ENCODE data around the gene TLR5.

TLR5 gene

DNA sequence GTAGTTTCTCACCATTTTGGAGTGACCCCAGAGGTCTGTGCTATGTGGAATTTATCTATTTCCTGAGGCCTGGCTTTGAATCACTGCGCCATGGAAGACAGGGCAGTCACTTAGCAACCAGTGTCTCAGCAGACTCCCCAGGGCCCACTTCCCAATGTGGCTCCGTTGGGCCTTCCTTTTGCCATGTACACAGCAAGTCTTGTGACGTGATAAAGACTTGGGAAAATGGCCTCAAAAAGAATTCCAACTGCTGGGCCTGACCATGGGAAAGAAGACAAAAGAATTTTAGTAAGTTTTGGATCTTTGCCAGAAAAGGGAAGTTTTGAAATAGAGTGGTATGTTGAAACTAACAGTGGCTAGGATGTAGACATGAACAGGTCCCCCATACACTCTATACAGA, 36.2 kb downstream of the TLR5 start:
- peak; percentile 6 for DNase-seq

GRCh38 chr1:223105568-223105967, 37.5 kb downstream of the TLR5 start:
- DNase-seq = no peak

- no peak for DNase-seq
Measured at GRCh38 chr1:223102797-223103533, 40.1 kb downstream of the TLR5 start.

- DNase-seq = no peak
Measured at GRCh38 chr1:223097713-223098112, 45.3 kb downstream of the TLR5 start.

GRCh38 chr1:223095870-223096269, 47.2 kb downstream of the TLR5 start:
- DNase-seq = no peak

DNA sequence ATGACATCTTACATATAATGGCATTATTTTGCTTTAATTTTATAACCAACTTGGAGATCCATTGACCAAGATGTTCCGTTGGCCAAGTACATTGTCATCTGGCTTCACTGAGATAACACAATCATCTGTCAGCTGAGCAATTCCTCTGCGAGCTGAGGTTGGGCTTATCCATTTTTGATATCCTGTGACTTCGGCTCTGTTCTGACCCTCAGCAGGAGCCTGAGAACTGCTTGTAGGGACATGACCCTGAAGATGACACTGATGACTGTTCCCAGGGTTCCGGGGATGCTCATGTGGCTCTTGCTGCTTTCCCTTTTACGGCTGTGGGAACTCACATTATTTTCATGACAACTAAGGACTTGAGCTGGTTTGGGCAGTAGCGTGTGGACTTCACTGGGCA, 51.2 kb downstream of the TLR5 start:
- no peak for DNase-seq

GRCh38 chr1:223089250-223089649, 53.8 kb downstream of the TLR5 start:
- no peak for DNase-seq

DNA sequence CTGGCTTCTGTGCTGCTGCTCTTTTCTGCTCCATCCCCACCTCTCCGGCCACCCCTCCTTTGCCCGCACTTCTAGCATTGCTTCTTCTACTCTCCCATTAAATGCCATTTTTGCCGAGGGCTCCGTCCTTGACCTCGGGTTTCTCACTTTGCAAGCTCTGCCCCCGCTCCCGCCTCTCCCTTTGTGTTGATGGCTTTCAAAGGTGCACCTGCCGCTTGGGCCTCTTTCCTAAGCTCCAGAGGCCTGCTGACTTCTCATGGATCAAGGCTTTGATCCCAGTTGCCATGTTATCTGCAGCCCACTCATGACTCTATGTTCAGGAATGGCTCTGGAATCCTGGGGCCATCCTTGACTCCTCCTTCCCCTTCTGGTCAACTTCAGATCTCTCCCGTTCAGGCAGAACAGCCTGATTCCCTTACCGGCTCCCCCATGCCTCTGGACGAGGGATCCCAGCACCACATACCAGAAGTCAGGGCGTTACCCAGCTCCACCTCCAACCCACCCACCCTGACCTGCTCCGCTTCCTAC, 54.3 kb downstream of the TLR5 start:
- no peak for DNase-seq

DNA sequence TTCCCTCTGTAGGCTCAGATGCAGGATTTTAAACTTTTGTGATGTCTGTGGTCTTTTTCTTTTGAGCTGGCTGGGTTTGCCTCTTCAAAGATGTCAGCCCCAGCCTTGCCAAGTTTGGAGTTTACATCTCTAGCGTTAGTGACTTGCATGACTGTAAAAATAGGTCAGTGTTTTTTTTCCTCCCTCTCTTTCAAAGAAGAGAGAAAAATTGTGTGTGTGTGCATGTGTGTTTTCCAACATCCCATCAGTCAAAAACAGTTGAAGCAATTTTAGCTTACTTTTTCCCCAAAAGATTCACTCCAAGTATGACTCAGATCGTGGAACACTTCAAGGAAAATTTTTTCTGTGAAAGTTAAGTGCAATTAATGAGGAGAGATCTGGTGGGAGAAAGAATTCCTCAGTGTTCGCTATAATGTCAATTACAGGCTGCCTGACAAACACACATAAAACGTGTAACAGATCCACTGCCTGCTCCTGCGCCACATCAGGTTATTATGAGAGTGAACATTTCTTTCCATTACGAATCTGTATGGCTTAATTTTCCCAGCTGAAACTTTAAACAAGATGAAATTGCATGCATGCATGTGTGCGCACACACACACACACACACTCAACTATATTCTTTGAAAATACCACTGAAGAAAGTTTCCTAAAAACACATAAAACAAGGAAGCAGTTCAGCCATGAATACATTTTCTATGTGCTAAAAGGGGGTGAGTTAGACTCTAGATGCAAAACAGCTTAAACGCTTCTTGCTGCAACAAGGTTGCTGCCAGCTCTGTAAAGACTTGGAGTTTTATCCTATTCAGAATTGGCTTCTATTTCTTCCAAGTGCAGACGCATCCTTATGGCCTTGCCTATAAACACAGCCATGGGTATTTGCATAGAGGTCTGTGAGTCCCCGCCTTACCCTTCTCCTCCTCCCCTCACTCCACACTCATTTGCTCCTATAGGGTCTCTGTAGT, 55.5 kb downstream of the TLR5 start:
- DNase-seq = peak; percentile 14

DNA sequence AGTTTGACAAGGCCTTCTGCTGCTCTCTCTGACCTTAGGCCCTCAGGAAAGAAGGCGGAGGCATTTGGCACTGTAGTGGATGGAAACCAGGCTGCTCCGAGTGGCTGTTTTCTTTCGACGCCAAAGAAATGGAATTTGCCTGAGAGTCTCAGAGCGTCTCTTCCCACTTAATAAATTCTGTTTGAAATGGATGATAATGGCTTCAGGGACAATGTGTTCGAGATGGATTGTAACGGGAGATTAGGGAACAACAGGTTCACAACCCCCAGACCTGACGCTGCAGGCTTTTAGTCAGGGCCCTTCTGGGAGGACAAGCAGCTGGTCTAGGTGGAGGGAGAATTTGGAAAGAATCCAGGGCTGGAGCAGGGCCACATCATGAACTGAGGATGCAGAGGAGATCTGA, 58.6 kb downstream of the TLR5 start:
- DNase-seq = no peak

DNA sequence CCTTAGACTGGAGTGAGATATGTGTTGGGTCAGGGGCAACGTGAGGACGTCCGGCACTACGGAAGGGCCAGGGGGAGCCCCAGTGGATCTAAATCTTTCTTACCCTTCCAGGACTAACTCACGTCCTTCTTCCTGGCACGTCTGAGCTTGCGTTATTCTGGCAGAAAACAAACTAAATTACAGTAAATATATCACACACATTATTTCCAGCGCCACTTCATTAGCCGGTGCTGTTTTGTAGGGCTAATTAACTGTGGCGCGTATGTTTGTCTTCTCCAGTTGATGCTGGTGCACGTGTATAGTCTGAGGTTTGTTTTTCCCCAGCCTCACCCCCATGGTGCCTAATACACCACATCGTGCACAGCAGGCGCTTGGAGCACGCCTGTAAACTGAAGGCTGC, 59.2 kb downstream of the TLR5 start:
- no peak for DNase-seq

GRCh38 chr1:223082914-223083313, 60.1 kb downstream of the TLR5 start:
- no peak for DNase-seq

DNA sequence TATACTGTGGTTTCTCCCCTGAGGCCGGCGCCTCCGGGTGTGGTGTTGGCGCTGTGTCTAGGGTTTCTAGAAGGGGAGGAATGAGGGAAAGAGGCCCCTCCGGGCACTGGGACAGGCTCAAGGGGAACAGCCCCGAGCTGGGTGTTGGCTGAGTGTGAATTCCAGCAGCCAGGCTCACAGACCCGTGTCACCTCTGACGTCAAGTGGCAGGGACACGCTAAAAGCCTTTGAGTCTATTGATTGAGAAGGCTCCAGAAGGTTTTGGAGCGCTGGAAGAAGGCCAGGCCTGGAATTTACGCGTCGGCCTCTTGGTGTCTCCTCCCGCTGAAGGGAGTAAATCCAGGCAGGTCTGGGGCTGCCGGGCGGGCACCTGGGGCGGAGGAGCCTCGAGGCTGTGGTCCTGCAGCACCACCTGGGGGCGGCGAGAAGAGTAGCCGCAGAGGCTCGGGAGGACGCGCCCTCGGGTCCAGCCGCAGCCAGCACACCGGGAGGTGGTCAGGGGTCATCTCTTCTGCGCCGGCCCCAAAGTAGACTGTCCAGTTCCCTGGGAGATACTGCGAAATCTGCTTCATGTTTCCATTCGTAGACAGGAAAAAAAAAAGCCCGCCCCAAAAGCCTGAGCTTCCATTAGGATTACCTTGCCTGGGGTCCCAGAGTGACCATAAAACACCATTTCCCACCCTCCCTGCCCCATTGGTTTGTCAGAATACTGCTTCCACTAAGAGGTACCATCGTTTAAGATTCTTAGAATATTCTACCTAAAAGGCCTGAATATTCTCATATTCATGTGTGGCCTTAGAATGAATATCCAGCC, 61.7 kb downstream of the TLR5 start:
- peak; percentile 84 for DNase-seq

- no peak for DNase-seq
Measured at GRCh38 chr1:223079498-223079897, 63.5 kb downstream of the TLR5 start.

DNA sequence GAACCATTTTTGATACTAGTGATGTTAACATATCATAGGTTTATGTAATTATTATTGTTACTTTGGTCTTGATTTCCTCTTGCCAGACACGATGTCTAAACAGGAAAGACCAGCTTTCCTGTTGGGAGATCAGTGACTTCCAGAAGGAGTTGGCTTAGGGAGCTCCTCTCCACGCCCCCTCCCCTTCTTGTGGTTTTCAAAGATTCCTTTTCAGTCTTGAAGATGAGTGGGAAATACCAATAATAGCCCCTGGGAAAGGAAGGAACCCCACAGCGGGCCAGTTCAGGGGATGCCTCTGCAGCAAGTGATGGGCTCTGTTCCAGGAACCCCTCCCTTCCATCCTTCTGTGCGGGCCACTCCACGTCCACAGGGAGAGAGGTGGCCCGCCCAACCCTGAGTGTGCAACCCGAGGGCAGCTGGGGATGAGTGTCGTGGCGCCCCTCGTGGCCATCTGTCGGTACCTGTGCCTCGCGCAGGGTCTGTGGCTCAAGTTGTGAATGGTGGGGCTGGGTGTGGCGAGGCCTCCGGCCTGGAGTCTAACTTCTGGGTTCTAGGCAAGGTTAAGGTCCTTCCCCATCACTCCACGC, 65.7 kb downstream of the TLR5 start:
- no peak for DNase-seq

GRCh38 chr1:223076362-223076761, 66.7 kb downstream of the TLR5 start:
- no peak for DNase-seq

GRCh38 chr1:223075834-223076233, 67.2 kb downstream of the TLR5 start:
- DNase-seq = no peak

DNA sequence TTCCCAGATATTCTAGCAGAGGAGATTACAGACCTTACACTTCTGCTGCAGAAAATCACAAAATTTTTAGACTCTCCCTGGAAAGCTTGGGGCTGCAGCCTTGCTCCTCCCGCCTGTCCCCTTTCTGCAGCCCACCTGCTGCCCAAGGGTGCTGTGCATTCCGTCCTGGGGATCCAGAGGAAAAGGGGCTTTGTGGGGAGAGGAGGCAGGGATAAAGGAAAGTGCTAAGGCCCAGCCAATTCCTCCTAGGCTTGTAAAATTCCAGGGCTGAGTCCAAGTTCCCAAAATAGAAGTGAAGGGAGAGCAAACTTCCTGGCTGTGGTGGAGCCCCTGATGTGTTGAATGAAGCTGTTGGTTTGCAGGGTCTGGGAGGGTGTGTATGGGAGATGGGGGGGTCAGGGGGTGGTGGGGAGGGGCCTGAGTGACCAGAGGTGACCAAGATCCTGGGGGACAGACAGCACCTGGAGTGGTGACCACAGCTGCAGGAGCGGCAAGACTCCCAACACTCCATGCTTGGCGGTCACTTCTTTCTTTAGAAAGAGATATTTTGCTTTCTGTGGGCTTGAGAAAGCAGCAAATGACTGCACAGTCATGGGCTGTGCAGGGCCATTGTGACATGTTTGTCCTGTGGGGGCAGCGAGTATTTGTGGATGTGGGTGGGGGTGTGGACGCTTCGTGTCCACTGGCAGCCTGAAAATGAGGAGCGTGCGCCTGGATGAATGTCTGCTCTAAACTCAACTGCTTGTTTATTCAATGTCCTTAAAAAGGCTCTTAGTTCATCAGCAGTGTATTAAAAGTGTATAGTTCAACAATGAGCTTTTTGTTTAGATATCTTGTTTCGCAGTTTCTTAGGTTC, 68.4 kb downstream of the TLR5 start:
- DNase-seq = no peak

GRCh38 chr1:223068900-223069665, 74.0 kb downstream of the TLR5 start:
- DNase-seq = no peak

DNA sequence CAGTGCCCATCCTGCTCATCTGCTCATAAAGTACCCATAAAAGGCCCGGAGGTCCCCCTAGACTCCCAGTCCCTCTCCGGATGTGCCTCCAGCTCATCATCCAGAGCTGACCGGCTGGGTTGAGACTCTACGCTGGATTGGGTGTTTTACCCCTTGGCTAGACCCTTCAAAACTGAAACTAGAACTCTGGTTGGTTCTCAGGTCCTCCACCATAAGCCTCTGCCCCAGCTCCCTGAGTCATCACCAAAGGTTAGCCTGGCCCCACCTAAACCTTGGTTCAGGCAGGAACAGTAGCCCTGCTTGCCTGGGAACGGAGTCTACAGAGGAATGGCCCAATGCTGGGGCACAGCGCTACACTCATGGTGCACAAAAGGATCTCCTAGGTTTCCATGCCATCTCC, 75.1 kb downstream of the TLR5 start:
- no peak for DNase-seq

DNA sequence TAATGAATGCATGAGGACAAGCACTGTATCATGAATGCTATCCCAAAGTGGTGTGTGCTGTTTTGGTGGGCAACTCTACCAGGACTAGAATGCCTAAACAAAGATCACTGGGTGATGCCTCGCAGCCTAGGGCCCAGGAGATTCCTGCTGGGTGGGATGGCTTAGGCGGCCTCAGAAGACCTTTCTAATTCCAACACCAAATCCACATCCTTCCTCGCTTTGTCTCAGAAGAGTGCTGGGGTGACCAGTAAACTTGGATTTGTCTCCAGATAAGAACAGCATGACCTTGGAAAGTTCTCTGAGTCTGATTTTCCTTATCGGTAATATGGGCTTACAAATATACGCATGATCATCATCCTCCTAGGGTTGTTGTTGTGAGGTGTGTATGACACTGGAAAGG, 76.6 kb downstream of the TLR5 start:
- DNase-seq = no peak

All from fibroblast of skin of abdomen (primary cell).